Activated T-cell treated with anti-CD3 and anti-CD28 coated beads, Interleukin-2, amount 50 U/mL, for 72 hours (primary cell): ENCODE measurements around the gene ATP6V0E2. TPM values are rescaled to one million over a fixed set of nuclear protein-coding genes. Genes with fewer than 3 reads are reported as not detected.
"Not testable (repeated sequence)": the region's sequence is repeated elsewhere in the genome, so short reads cannot be mapped to it uniquely, and the experiment has no call there.

ENCODE experiments used
- ATAC-seq, 2 donors: fragments of 150-1000 bp; cut with Tn5 transposase; replicated peaks in 1 of 2; 2 replicates each; pipeline ENCODE4 v1.10.0; 2021; ENCODE audit warnings: moderate library complexity in 2 of 2, mild to moderate bottlenecking in 1 of 2
- DNase-seq, 2 donors: peaks; one replicate each; pipeline ENCODE4 v3.0.0; 2021 to 2022; ENCODE audit warnings: mixed read lengths in 1 of 2
- H3K27ac Mint-ChIP-seq: one replicate; pipeline ENCODE4 v1.8.0; 2022; ENCODE audit warnings: mild to moderate bottlenecking, moderate library complexity, mixed read lengths
- H3K27me3 Mint-ChIP-seq: one replicate; pipeline ENCODE4 v1.8.0; 2022; ENCODE audit warnings: low read depth, mixed read lengths
- H3K36me3 Mint-ChIP-seq, 2 donors: one replicate each; pipeline ENCODE4 v1.8.0; 2022; ENCODE audit warnings: mixed read lengths in 2 of 2, mild to moderate bottlenecking in 1 of 2; ENCODE audit not compliant: insufficient read depth in 2 of 2
- H3K4me1 Mint-ChIP-seq: one replicate; pipeline ENCODE4 v1.8.0; 2022; ENCODE audit warnings: low read depth, mixed read lengths
- H3K4me3 Mint-ChIP-seq, 2 donors: one replicate each; pipeline ENCODE4 v1.8.0; 2022; ENCODE audit warnings: mild to moderate bottlenecking in 2 of 2, mixed read lengths in 2 of 2, moderate library complexity in 2 of 2
- H3K9me3 Mint-ChIP-seq, 2 donors: one replicate each; pipeline ENCODE4 v1.8.0; 2022; ENCODE audit warnings: mixed read lengths in 2 of 2
- total RNA-seq, 2 donors: library from RNA; stranded (reverse); gene quantifications; one replicate each; pipeline ENCODE4 v1.2.3, GENCODE V29; 2022

ATP6V0E2 gene
- total RNA-seq, 2 donors from 2014 or later, result 43.4 to 44.5 TPM

DNA sequence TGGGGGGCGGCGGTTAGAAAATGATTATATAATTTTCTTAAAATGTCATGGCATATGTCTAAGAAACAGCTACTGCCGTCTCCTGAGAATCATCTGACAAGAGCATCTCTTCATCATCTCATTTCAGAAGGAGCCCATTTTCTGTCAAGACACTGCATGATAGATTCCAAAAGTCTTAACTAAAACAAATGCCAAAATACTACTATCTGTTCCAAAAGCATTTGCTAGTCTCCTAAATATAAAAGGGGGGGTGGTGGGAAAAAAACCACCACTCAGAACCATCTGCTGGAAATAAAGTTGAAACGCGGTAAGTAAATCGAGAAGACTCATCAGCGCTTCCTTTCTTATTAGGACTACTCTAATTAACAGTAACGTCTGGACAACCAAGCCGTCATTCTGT lies 36.5 kb downstream of the ATP6V0E2 start:
- H3K36me3 Mint-ChIP-seq, H3K4me3 Mint-ChIP-seq, H3K27me3 Mint-ChIP-seq, ATAC-seq, H3K9me3 Mint-ChIP-seq, H3K27ac Mint-ChIP-seq, H3K4me1 Mint-ChIP-seq, DNase-seq: not testable (repeated sequence)

DNA sequence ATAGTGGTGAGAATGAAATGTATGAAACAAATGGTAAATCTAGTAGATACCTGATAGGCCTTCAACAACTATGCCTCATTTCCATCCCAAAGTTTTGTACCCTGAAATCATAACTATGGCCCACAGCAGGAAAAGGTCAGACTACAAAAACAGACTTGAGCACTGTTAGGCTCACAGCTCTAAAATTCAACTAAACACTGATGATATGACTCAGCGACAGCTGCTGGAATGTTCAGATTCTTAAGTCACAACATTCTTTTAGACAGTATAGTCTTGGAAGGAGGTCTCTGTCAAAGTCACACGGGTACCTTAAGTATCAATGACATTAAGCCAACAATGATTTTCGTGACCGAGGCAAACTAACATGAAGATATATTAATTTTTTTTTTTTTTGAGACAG lies 38.4 kb downstream of the ATP6V0E2 start:
- H3K4me1 Mint-ChIP-seq, H3K9me3 Mint-ChIP-seq: not testable (repeated sequence)

DNA sequence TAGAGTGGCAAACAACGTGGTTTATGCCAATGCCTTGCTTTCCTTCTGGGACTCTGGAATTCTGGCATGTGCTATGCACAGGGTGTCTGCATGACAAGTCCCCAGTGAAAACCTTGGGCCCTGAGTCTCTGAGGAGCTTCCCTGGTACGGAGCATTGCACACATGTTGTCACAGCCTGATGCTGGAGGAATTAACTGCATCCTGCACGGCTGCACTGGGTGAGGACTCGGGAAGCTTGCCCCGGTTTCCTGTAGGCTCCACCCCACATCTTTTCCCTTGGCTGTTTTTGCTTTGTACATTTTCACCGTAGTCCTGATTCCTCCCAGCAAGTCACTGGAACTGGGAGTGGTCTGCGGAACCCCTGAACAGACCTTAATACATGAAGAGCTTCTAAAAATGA lies 52.6 kb downstream of the ATP6V0E2 start:
- not testable (repeated sequence) for ATAC-seq, DNase-seq, H3K36me3 Mint-ChIP-seq, H3K4me3 Mint-ChIP-seq, H3K4me1 Mint-ChIP-seq, H3K9me3 Mint-ChIP-seq, H3K27me3 Mint-ChIP-seq, H3K27ac Mint-ChIP-seq

More for the DNA sequence above, 38.4 kb downstream of the ATP6V0E2 start:
- DNase-seq, H3K27me3 Mint-ChIP-seq, H3K36me3 Mint-ChIP-seq, H3K27ac Mint-ChIP-seq, ATAC-seq, H3K4me3 Mint-ChIP-seq: not testable (repeated sequence)

Other genes starting within 250 kb of the ATP6V0E2 start
- under 1 TPM; 0.37 to 0.53 TPM for gene ZNF467, start 100.4 kb upstream of the ATP6V0E2 start, total RNA-seq
- gene ZNF862, start 35.6 kb upstream of the ATP6V0E2 start, total RNA-seq, result 10 to 100 TPM; 31.4 to 39.0 TPM